Measurements from ENCODE around the gene TMEM92.
"Not testable (repeated sequence)": the region's sequence is repeated elsewhere in the genome, so short reads cannot be mapped to it uniquely, and the experiment has no call there.

The TMEM92 gene

DNA sequence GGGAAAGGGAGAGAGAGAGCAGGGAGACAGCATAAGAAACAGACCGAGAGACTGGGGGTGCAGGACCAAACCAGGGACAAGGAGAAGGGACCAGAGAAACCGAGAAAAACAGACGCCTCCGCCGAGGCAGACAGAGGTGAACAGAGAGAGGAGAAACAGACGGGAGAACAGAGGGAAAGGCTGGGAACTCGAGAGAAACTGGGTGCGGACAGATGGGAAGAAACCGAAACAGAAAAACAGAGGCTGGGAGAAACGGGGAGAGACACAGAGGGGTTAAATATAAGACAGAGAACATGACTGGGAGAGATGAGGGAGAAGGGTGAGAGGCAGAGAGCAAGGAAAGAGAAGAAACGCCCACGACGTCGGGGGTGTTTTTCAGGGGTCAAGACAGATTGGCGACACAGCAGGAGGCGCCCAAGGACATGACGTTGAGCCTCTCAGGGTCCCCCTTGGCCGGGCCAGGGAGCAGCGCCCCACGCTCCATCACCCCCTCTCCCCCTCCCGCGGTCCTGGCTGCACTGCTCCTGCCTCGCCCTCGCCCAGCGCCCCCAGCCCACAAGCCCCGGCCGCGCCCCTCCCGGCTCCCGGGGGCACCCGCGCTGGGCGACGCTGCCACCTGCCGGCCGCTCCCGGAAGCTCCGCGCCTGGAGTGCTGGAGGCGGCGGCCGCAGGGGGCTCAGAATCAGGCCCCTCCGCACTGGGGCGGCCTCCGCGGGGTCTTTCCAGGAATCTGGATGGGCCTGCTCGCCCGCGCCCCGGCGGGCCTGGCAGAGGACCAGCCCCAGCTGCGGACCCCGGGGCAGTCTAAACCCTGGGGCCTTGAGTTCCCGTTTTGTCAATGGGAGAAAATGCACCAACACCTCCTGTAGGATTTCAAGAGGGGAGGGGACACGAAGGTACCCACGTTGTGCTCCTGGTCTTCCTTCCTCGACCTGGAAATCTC lies 1.3 kb upstream of the TMEM92 start:
- intact Hi-C loops (cut with DNase I), result loop anchor here (1.0 kb wide), 1 partner anchor 73 kb away; no protein-coding TSS in a partner anchor
- peak in 8 of 10 donors; percentile 33 to 92 (median 56) for DNase-seq

DNA sequence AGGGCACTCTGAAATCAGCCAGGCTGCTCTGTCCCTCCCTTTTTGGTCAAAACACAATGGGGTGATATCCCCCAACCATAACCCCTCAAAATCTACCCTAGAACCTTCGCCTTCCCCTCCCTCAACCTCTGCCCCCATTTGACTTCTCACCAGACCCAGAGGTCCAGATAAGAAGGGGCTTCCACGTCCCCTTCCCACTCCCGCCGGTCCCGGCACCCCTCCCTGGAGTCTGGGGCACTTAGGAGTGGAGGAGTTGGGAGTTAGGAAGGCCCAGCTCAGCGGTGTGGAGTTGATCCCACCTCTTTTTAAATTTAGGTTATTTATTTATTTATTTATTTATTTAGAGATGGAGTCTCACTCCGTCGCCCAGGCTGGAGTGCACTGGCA lies 619 bp upstream of the TMEM92 start:
- peak in 1 of 10 donors; percentile 41 for DNase-seq
- intact Hi-C loops (cut with DNase I), result loop anchor here (1.0 kb wide), 1 partner anchor 73 kb away; no protein-coding TSS in a partner anchor

- intact Hi-C loops (cut with DNase I), result no loop called here
- peak in 1 of 10 donors; percentile 58 for DNase-seq
Observed at GRCh38 chr17:50274897-50275221, 593 bp downstream of the TMEM92 start.

GRCh38 chr17:50275279-50275678 lies 1.0 kb downstream of the TMEM92 start:
- intact Hi-C loops (cut with DNase I), result no loop called here

DNA sequence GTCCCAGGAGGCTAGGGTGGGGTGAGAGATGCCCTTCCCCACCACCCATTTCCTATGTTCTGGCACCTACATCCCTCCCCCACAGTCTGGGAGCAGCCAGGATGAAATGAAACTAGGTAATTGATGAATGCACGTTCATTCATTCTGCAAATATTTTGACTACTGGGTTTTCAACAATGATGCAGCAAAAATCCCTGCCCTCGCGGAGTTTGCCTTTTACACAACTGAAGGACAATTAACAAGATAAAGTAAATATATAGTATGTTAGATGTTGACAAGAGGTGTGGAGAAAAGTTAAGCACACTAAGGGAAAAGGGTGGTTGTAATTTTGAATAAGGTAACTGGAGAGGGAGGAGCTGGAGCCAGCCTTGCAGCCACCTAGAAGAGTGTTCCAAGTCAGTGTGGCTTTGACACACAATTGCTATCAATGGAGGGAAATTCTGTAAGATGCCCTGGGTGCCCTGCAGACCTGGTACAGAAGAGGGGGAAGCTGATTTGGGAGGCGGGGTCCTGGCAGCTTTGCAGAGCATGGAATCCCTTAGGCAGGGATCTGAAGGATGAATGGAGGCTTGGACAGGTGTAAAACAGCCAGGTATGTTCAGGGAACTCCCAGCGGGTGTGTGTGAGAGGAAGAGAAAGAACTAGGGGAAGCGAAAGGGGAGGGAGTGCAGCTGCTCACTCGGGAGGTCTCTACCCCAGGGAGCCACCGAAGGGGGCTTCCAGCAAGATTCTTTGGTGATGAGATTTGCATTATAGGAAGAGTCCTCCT lies 2.5 kb downstream of the TMEM92 start:
- peak in 3 of 10 donors; percentile 12 to 36 (median 29) for DNase-seq
- intact Hi-C loops (cut with DNase I), result no loop called here

More at GRCh38 chr17:50275279-50275678, 1.0 kb downstream of the TMEM92 start:
- peak in 3 of 10 donors; percentile 39 to 55 (median 49) for DNase-seq

GRCh38 chr17:50277357-50277754 lies 3.1 kb downstream of the TMEM92 start:
- intact Hi-C loops (cut with DNase I), result no loop called here
- peak in 2 of 10 donors; percentile 22 to 27 for DNase-seq

DNA sequence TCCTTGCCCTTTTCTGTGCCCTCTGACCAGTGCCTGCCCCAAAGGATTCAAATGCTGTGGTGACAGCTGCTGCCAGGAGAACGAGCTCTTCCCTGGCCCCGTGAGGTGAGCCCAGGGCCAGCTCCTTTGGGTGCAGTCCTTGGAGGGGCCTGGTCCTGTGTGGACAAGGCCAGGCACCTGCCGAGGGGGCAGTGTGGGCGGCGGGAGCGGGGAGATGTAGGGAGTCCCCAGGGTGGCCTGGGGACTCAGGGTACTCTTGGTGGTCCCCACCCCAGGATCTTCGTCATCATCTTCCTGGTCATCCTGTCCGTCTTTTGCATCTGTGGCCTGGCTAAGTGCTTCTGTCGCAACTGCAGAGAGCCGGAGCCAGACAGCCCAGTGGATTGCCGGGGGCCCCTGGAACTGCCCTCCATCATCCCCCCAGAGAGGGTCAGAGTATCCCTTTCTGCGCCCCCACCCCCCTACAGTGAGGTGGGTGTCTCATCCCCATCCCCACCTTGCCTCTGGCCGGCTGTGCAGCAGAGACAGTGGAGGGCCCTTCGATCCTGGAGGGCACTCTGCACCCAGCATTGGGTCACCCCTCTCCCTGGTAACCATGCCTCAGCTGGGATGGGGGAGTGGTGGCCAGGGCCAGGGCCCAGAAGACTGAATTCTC lies 4.4 kb downstream of the TMEM92 start:
- intact Hi-C loops (cut with DNase I), result no loop called here

DNA sequence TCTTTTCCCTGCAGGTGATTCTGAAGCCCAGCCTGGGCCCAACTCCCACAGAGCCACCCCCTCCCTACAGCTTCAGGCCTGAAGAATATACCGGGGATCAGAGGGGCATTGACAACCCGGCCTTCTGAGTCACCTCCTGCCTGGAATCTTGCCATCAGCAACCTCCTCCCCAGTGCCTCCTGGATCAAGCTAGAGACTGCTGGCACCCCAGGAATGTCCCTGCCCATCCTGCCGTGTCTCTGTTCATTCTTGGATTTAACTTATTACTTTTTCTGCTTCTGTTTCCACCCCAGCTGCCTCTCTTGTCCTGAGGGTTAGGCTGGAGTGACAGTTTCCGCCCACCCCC lies 4.9 kb downstream of the TMEM92 start:
- DNase-seq, result peak in 1 of 10 donors; percentile 9
- intact Hi-C loops (cut with DNase I), result no loop called here

More for the DNA sequence above, 4.4 kb downstream of the TMEM92 start:
- DNase-seq, result no peak

GRCh38 chr17:50279639-50280038 lies 5.4 kb downstream of the TMEM92 start:
- intact Hi-C loops (cut with DNase I), result no loop called here
- peak in 1 of 10 donors; percentile 8 for DNase-seq

DNA sequence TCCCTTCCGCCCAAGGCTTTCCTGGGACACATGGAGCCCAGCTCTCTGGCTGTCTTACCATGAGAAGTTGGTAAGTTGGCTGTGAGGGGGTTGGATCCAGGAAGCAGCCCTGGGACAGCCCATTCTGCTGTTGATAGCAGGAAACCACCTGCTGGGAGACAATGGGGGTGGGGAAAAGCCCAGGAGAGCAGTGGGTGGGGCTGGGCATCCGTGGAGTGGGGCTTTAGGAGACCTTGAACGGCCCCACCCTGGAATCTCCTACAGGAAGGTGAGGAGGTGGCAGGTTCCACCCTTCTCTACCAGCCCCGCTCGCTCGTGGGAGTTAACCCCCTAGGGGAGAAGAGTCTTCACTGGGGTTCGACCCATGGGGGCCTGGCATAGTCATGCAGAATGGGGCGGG lies 5.8 kb downstream of the TMEM92 start:
- DNase-seq, result no peak

GRCh38 chr17:50280801-50281441 lies 6.7 kb downstream of the TMEM92 start:
- intact Hi-C loops (cut with DNase I), result no loop called here
- DNase-seq, result peak in 1 of 10 donors; percentile 28

More for the DNA sequence above, 5.8 kb downstream of the TMEM92 start:
- intact Hi-C loops (cut with DNase I), result no loop called here

DNA sequence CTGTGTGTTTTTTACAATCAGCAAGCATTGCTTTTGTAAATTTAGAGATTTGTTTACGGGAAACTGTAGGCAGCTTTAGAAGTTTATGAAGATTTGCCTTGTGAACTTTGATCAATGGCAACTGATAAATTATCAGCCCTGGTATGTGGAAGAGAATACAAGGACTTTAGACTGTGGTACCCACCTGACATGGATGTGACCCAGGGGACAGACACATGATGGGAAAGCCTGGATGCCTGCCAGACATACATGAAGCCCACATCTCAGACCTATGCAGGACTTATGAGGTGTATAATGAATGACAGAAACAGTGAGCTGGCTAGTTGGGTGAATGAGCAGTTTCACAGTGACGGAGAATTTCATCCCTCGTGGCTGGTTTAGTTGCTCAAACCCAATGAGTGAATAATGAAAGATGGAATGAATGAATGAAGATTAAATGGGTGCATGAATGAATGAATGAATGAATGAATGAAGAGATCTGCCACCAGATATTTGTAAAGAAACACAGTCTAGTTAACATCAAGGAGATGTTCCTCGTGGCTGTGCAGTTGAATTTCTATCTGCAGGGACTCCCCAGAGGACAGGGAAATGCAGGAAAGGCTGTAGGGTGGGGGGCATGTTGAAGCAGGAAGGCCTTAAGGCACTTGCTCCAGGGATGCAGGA lies 7.6 kb downstream of the TMEM92 start:
- intact Hi-C loops (cut with DNase I), result no loop called here
- DNase-seq, result peak in 2 of 10 donors; percentile 3 to 54

DNA sequence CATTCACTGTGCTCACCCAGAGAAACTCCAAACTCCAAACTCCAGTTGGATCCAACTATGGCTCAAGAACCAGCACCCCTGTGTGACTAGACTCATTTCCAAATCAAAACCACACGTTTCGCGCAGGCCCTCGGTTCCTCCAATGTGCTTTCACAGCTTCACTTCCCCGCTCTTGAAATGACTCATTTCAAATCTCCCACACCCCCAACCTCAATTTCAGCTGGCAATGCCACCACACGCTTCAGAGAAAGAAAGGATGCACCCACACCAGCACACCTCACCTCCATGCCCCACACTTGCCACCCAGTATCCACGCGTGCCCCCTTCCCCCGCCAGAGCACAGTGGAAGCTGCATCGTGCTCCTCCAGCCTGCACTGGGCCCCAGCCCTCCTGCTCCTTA lies 9.0 kb downstream of the TMEM92 start:
- peak in 2 of 10 donors; percentile 61 to 64 for DNase-seq
- intact Hi-C loops (cut with DNase I), result no loop called here

DNA sequence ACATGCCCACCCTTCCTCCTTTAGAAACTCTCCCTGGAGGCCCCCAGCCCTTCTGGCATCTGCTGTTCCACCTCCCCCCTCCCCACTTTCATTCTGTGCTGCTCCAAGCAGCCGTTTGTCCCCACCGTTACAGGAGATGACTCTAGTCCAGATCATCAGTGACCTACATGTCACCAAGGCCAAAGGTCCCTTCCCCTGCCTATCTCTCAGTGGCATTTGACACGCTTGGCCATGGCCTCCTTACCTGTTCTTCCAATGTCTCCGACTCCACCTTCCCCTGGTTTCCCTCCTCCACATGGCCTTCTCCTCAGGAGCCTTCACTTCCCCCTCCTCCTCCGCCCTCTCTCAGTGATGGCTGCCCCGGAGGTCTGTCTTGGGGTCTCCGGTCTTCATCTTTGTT lies 9.4 kb downstream of the TMEM92 start:
- intact Hi-C loops (cut with DNase I), result no loop called here
- peak in 1 of 10 donors; percentile 31 for DNase-seq

DNA sequence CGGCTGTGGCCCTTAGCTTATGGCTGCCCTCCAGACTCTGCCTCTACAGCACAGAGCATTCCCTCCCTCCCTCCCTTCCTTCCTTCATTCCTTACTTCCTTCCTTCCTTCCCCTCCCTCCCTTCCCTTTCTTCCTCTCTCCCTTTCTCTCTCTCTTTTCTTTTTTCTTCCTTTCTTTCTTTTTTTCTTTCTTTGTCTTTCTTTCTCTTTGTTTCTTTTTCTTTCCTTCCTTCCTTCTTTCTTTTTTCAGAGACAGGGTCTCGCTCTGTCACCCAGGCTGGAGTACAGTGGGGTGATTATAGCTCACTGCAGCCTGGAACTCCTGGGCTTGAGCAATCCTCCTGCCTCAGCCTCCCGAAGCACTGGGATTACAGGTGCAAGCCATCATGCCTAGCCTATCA lies 11.7 kb downstream of the TMEM92 start:
- intact Hi-C loops (cut with DNase I), result no loop called here

DNA sequence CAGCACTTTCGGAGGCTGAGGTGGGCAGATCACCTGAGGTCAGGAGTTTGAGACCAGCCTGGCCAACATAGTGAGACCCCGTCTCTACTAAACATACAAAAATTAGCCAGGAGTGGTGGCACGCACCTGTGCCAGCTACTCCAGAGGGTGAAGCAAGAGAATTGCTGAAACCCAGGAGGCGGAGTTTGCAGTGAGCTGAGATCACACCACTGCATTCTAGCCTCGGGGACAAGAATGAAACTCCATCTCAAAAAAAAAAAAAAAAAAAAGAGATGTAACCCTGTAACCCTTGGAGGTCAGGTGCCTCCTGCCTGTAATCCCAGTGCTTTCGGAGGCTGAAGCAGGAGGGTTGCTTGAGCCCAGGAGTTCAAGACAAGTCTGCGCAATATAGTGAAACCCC lies 13.0 kb downstream of the TMEM92 start:
- intact Hi-C loops (cut with DNase I), result not testable (repeated sequence)
- DNase-seq, result peak in 2 of 10 donors; percentile 7 to 15

More for the DNA sequence above, 11.7 kb downstream of the TMEM92 start:
- peak in 2 of 10 donors; percentile 4 to 13 for DNase-seq

GRCh38 chr17:50288306-50288705 lies 14.0 kb downstream of the TMEM92 start:
- intact Hi-C loops (cut with DNase I), result no loop called here
- DNase-seq, result peak in 2 of 10 donors; percentile 25

DNA sequence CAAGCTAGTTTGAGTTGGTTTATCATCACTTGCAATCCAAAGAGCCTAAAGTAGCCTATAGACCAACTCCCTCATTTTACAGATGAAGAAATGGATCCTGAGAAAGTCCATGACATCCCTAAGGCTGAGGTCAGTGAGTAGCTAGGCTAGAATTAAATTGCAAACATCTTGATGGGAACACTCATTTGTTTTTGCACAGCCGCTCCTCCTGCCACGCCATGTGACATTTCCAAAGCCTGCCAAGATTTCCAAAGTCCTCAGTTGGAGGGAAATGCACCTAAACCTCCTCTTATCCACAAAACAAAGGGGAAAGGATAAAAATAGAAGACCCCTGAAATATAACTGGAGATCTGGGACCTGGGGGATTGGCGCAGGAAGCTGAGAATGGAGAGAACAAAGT lies 15.0 kb downstream of the TMEM92 start:
- intact Hi-C loops (cut with DNase I), result no loop called here
- peak in 1 of 10 donors; percentile 11 for DNase-seq

DNA sequence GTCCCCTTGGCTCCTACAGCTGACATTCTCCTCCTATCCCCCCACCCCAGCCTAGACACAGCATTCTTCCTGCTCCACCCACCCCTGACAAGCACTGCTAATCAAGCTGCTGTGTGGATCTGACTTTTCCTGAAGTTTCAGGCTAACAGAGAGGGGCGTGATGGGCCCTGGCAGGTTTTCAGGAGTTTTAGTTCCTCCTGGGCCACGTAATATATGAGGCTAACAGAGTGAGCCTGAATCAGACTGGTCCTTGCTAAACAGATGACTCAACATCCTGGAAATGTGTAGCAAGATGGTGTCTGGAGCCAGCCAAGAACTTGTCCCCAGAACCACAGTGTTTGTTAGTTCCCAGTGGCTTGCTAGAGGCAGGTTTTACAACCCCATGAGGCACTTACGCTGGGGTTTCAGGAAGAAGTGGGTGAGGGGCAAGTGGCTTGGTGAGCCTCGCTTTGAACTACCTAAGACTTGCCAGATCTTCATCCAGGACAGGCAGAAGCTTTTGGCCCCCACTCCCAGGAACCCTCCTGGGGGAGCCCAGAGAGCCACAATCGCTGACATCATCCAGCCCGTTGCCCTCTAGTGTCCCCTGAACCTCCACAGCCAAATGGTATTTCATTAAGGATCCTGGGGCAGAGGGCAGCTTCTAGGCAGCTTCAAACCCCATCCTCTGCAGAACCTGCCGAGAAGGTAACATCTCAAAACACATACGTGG lies 15.9 kb downstream of the TMEM92 start:
- intact Hi-C loops (cut with DNase I), result loop anchor here (10.0 kb wide), 1 partner anchor 155 kb away; the partner anchor contains the start of gene SAMD14
- DNase-seq, result peak in 2 of 10 donors; percentile 71 to 79

Measured in posterior cingulate gyrus (tissue), 11 donors.